GM10266 (cell line): ENCODE data around the gene RARRES2.

Source experiments
- DNase-seq: peaks from one replicate; pipeline ENCODE4 v3.0.0; 2012; ENCODE audit errors: extremely low spot score
- TF ChIP-seq, protein P1 (sequence below): IDR thresholded peaks from 2 replicates; pipeline ENCODE4 v1.5.1; 2012; ENCODE audit warnings: mild to moderate bottlenecking, low read depth; ENCODE audit not compliant: control insufficient read depth, insufficient read depth; ENCODE audit errors: missing control alignments

The RARRES2 gene

DNA sequence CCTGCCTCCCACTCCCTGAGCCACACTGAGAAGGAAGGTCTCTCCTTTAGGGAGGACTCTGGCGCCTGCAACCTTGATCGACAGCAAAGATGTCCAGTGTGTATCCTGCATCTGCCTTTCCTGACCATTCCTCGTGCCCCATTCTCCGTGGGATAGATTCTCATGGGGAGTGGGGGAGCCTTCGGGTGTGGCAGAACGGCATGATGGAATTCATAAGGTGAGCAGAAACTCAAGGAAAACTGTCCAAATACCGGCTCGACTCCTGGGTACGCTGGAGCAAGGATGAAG, 636 bp upstream of the RARRES2 start:
- TF ChIP-seq, protein P1, sequence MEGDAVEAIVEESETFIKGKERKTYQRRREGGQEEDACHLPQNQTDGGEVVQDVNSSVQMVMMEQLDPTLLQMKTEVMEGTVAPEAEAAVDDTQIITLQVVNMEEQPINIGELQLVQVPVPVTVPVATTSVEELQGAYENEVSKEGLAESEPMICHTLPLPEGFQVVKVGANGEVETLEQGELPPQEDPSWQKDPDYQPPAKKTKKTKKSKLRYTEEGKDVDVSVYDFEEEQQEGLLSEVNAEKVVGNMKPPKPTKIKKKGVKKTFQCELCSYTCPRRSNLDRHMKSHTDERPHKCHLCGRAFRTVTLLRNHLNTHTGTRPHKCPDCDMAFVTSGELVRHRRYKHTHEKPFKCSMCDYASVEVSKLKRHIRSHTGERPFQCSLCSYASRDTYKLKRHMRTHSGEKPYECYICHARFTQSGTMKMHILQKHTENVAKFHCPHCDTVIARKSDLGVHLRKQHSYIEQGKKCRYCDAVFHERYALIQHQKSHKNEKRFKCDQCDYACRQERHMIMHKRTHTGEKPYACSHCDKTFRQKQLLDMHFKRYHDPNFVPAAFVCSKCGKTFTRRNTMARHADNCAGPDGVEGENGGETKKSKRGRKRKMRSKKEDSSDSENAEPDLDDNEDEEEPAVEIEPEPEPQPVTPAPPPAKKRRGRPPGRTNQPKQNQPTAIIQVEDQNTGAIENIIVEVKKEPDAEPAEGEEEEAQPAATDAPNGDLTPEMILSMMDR: no peak
- DNase-seq: no peak

- DNase-seq: no peak
- TF ChIP-seq, protein P1: no peak
Measured at GRCh38 chr7:150340875-150341262, 560 bp downstream of the RARRES2 start.

DNA sequence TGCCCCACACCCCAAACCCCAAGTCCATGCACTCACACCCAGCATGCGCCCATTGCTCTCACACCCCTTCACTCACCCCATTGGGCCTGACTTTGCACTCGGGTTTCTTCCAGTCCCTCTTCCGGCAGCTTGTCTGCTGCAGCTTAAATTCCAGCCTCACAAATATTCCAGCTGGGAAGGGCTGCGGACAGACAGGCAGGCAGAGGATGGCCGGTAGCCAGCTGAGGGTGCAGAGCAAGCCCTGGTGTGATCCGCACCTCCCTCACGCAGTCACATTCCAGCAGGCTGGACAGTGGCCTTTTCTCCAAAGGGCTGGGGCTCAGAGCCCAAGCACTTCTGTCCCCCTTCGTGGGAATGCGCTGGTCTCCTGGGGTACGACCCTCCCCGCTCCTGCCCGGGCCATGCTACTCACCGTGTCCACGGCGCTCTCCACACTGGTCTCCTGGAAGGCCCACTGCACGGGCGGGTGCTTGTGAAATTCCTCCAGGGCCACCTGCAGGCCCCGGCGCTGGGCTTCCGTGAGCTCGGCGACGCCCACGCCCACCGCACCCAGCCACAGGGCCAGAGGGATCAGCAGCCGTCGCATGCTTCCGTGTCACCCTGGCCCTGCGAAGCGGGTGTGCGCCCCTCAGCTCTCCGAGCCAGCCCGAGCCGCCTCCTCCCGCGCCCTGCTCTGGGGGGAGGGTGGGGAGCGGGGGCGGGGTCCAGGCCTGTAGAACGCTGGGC, 1.2 kb downstream of the RARRES2 start:
- TF ChIP-seq, protein P1: no peak
- DNase-seq: no peak

GRCh38 chr7:150339409-150339809, 2.0 kb downstream of the RARRES2 start:
- TF ChIP-seq, protein P1: no peak
- no peak for DNase-seq

GRCh38 chr7:150338166-150338829, 3.1 kb downstream of the RARRES2 start:
- DNase-seq: no peak
- TF ChIP-seq, protein P1: no peak

GRCh38 chr7:150337659-150338081, 3.8 kb downstream of the RARRES2 start:
- TF ChIP-seq, protein P1: no peak
- no peak for DNase-seq

GRCh38 chr7:150337179-150337578, 4.2 kb downstream of the RARRES2 start:
- TF ChIP-seq, protein P1: no peak
- DNase-seq: no peak
